GM04503 (cell line): ENCODE results near the gene ARHGAP28.
"Not testable (repeated sequence)": the region's sequence is repeated elsewhere in the genome, so short reads cannot be mapped to it uniquely, and the experiment has no call there.

ENCODE experiments used
- DNase-seq: peaks from one replicate; pipeline ENCODE4 v3.0.0-alpha.2; 2012; ENCODE audit warnings: low read depth

The ARHGAP28 gene

GRCh38 chr18:6775702-6776101 lies 46.2 kb downstream of the ARHGAP28 start:
- no peak for DNase-seq

- DNase-seq, result no peak
Measured at GRCh38 chr18:6776188-6776587, 46.7 kb downstream of the ARHGAP28 start.

- no peak for DNase-seq
Measured at GRCh38 chr18:6777509-6777908, 48.0 kb downstream of the ARHGAP28 start.

GRCh38 chr18:6778459-6779247 lies 49.1 kb downstream of the ARHGAP28 start:
- no peak for DNase-seq

GRCh38 chr18:6781142-6781714 lies 51.7 kb downstream of the ARHGAP28 start:
- DNase-seq, result no peak

- DNase-seq, result no peak
Measured at GRCh38 chr18:6781796-6782195, 52.3 kb downstream of the ARHGAP28 start.

GRCh38 chr18:6782861-6783260 lies 53.3 kb downstream of the ARHGAP28 start:
- no peak for DNase-seq

GRCh38 chr18:6784046-6784445 lies 54.5 kb downstream of the ARHGAP28 start:
- no peak for DNase-seq

GRCh38 chr18:6785001-6785400 lies 55.5 kb downstream of the ARHGAP28 start:
- no peak for DNase-seq

GRCh38 chr18:6785411-6785810 lies 55.9 kb downstream of the ARHGAP28 start:
- no peak for DNase-seq

- no peak for DNase-seq
Measured at GRCh38 chr18:6792391-6792790, 62.9 kb downstream of the ARHGAP28 start.

- DNase-seq, result no peak
Measured at GRCh38 chr18:6793455-6793854, 63.9 kb downstream of the ARHGAP28 start.

GRCh38 chr18:6793986-6794385 lies 64.5 kb downstream of the ARHGAP28 start:
- no peak for DNase-seq

GRCh38 chr18:6795307-6795706 lies 65.8 kb downstream of the ARHGAP28 start:
- DNase-seq, result no peak

GRCh38 chr18:6796511-6796910 lies 67.0 kb downstream of the ARHGAP28 start:
- DNase-seq, result no peak

GRCh38 chr18:6797171-6797570 lies 67.7 kb downstream of the ARHGAP28 start:
- no peak for DNase-seq

GRCh38 chr18:6798896-6799295 lies 69.4 kb downstream of the ARHGAP28 start:
- DNase-seq, result no peak

- not testable (repeated sequence) for DNase-seq
Measured at GRCh38 chr18:6800309-6800708, 70.8 kb downstream of the ARHGAP28 start.

GRCh38 chr18:6807515-6808257 lies 78.2 kb downstream of the ARHGAP28 start:
- no peak for DNase-seq

- no peak for DNase-seq
Measured at GRCh38 chr18:6810191-6810590, 80.7 kb downstream of the ARHGAP28 start.

GRCh38 chr18:6811816-6812215 lies 82.3 kb downstream of the ARHGAP28 start:
- DNase-seq, result no peak

GRCh38 chr18:6814882-6815425 lies 85.4 kb downstream of the ARHGAP28 start:
- no peak for DNase-seq

GRCh38 chr18:6816154-6816553 lies 86.6 kb downstream of the ARHGAP28 start:
- DNase-seq, result no peak
